HepG2 (cell line): ENCODE measurements around the gene GEMIN4. TPM values are rescaled to one million over a fixed set of nuclear protein-coding genes. Genes with fewer than 3 reads are reported as not detected.
A peak's percentile ranks its signal among the peaks of the same experiment; 100 is the strongest.
"Not testable (repeated sequence)": the region's sequence is repeated elsewhere in the genome, so short reads cannot be mapped to it uniquely, and the experiment has no call there.

Source experiments
- ATAC-seq: fragments of 200-7000 bp; cut with Tn5 transposase; 3 replicates; pipeline ENCODE4 v1.9.1; 2020; ENCODE audit warnings: mild to moderate bottlenecking, moderate library complexity
- BruUV-seq: library from RNA; stranded (reverse); fragments of 400-500 nt; replicated peaks from 2 replicates; lab custom pipeline; 2021; lab: Mats Ljungman, UMichigan
- CTCF ChIA-PET: fragments of 300-600 bp; formaldehyde crosslinking; extraction: SDS; loops from one replicate; lab custom pipeline; 2021; ENCODE audit warnings: low total read pairs, inconsistent platforms, low intra/inter-chr PET ratio; lab: Yijun Ruan, JAX
- POLR2A ChIA-PET: fragments of 350-600 bp; sonication (Branson Sonifier 250); formaldehyde crosslinking; loops from one replicate; lab custom pipeline; 2020; ENCODE audit warnings: antibody characterized with exemption, inconsistent platforms; lab: Yijun Ruan, JAX
- DNase-seq: peaks from one replicate; pipeline ENCODE4 v3.0.0-alpha.2; 2015; ENCODE audit warnings: low spot score
- FAIRE-seq: peaks from 3 replicates; lab custom pipeline; 2011; peaks lifted over from hg19 to GRCh38; lab: Jason Lieb, UNC
- H2AFZ ChIP-seq: one replicate; pipeline ENCODE4 v1.6.1; 2011; ENCODE audit warnings: low read length, inconsistent platforms
- H3K27ac ChIP-seq: fragments of 300-600 bp; 3 replicates; pipeline ENCODE4 v1.8.0; 2011; ENCODE audit warnings: mixed run types, mild to moderate bottlenecking, mixed read lengths, low read length, inconsistent platforms; ENCODE audit not compliant: insufficient read depth; ENCODE audit errors: extremely low read length
- H3K27me3 ChIP-seq, 2 experiments: fragments of 200-600 bp in 1 of 2; 2 replicates in 1 of 2; 3 replicates in 1 of 2; pipeline versions ENCODE4 v1.6.0 to v1.8.0; 2011; ENCODE audit warnings: low read length in 2 of 2, mild to moderate bottlenecking in 2 of 2, moderate library complexity in 2 of 2, inconsistent platforms in 1 of 2; ENCODE audit not compliant: insufficient read depth in 2 of 2, control insufficient read depth in 1 of 2
- H3K36me3 ChIP-seq, 2 experiments: fragments of 200-600 bp in 1 of 2; replicated peaks in 1 of 2; 2 replicates in 1 of 2; 3 replicates in 1 of 2; pipeline versions ENCODE4 v1.5.1 to v1.8.0; 2011; ENCODE audit warnings: low read length in 2 of 2, inconsistent platforms in 1 of 2; ENCODE audit not compliant: insufficient read depth in 2 of 2, control insufficient read depth in 1 of 2
- H3K4me1 ChIP-seq: 2 replicates; pipeline ENCODE4 v1.5.1; 2012; ENCODE audit warnings: low read length, inconsistent platforms; ENCODE audit not compliant: insufficient read depth
- H3K4me2 ChIP-seq: 2 replicates; pipeline ENCODE4 v1.6.0; 2011; ENCODE audit warnings: low read depth, low read length, inconsistent platforms
- H3K4me3 ChIP-seq, 3 experiments: fragments of 200-600 bp in 1 of 3; sonication (generic), shearing (Covaris generic) in 1 of 3; replicated peaks in 1 of 3; 2 replicates each; pipeline ENCODE4 v1.5.1; 2011 to 2016; ENCODE audit warnings: low read length in 3 of 3, inconsistent platforms in 2 of 3, low read depth in 2 of 3, mild to moderate bottlenecking in 2 of 3, control low read depth in 1 of 3, mixed read lengths in 1 of 3; ENCODE audit not compliant: insufficient read depth in 1 of 3
- H3K79me2 ChIP-seq: one replicate; pipeline ENCODE4 v1.6.1; 2011; ENCODE audit warnings: low read length, inconsistent platforms; ENCODE audit not compliant: insufficient read depth
- H3K9ac ChIP-seq: 2 replicates; pipeline ENCODE4 v1.6.0; 2011; ENCODE audit warnings: mild to moderate bottlenecking, low read depth, low read length, inconsistent platforms; ENCODE audit not compliant: insufficient read depth
- H3K9me3 ChIP-seq: 2 replicates; pipeline ENCODE4 v1.5.1; 2012; ENCODE audit warnings: mild to moderate bottlenecking, low read length
- H4K20me1 ChIP-seq: 2 replicates; pipeline ENCODE4 v1.6.0; 2011; ENCODE audit warnings: inconsistent platforms, mild to moderate bottlenecking, low read length, moderate library complexity; ENCODE audit not compliant: insufficient read depth
- ZNF232 ChIP-seq: sonication (generic); formaldehyde crosslinking; IDR thresholded peaks from 2 replicates; pipeline ENCODE4 v1.4.0; 2020; ENCODE audit warnings: missing genetic modification reagents, borderline replicate concordance
- WGBS: methylation state at CpG from one replicate; pipeline ENCODE4 v1.1.6; 2017; ENCODE audit warnings: low lambda C conversion rate; 5-methylcytosine and 5-hydroxymethylcytosine counted together
- in situ Hi-C: cut with HindIII; loops from 2 replicates; pipeline ENCODE4 v1.10.0; 2017; ENCODE audit warnings: low pct_unique_long_range_greater_than_20kb; ENCODE audit not compliant: extremely low pct_ligation_motif_present
- intact Hi-C: fragments of 100-400 bp; cut with micrococcal nuclease; formaldehyde crosslinking; loops from one replicate; pipeline ENCODE4 v1.10.0; 2022; ENCODE audit not compliant: unreplicated experiment
- polyA plus RNA-seq, 8 experiments: library from polyadenylated mRNA; depleted of rRNA in 3 of 8; stranded (reverse) in 7 of 8; unstranded in 1 of 8; fragments of >200 nt; fragmentation: Illumina TruSeq in 4 of 8; extraction: Trizol in 4 of 8; gene quantifications; 2 replicates each; pipeline versions ENCODE4 v1.2.1 to v1.2.3, GENCODE V29; 2011 to 2016; ENCODE audit warnings: low read depth in 4 of 8, missing spikeins in 1 of 8, mixed read lengths in 1 of 8; ENCODE audit not compliant: insufficient read depth in 1 of 8
- total RNA-seq, 5 experiments: library from RNA; depleted of rRNA; stranded (reverse); fragments of >200 nt; fragmentation: Illumina TruSeq; extraction: Trizol; gene quantifications; 2 replicates each; pipeline ENCODE4 v1.2.3, GENCODE V29; 2016; ENCODE audit warnings: low read depth in 1 of 5

Gene GEMIN4
- total and polyA plus RNA-seq, 2 of the 13 experiments (the other 11 are each of a cell fraction or from before 2014, with no cell fraction given): 10.8 to 22.7 TPM

DNA sequence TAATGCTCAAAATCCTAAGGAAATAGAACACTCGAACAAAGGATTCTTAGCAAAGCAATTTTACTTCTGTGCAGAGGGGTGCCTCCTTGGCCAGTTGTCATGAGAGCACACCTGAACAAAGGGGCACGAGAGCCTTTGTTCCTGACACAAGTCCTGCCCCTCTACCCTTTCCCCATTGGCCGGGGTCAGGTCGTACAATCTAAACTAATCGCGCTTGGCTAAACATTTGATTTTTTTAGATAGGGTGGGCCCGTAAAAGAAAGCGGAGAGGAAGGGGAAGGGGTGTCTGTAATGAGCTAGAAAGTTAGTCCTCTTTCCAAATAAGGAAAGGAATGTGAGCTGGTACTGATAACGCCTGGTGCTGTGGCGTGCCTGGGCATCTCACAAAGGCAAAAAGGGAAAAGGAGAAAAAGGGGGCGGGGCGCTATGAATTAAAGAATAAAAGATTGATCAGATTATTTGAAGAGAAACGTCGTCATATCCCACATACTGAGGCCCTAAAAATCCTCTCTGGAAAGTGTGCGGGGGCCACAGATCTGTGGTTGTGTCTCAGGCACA is 4.0 kb upstream of the GEMIN4 start:
- H3K27ac ChIP-seq, H3K9ac ChIP-seq, FAIRE-seq, in situ Hi-C loops, intact Hi-C loops, ATAC-seq, DNase-seq, H3K9me3 ChIP-seq, H2AFZ ChIP-seq, BruUV-seq, H3K4me1 ChIP-seq, POLR2A ChIA-PET, H3K27me3 ChIP-seq, H4K20me1 ChIP-seq, H3K4me2 ChIP-seq, H3K79me2 ChIP-seq, H3K4me3 ChIP-seq, CTCF ChIA-PET: not testable (repeated sequence)
- 86% methylated on average over 15 of the region's 15 CpGs for WGBS
- peaks cover 5 to 29% of the 10 kb centered on the region in 2 experiments for H3K36me3 ChIP-seq

GRCh38 chr17:755319-755961 is 3.4 kb upstream of the GEMIN4 start:
- H2AFZ ChIP-seq, H3K4me3 ChIP-seq, H3K27ac ChIP-seq, DNase-seq, H3K27me3 ChIP-seq, H3K4me2 ChIP-seq, BruUV-seq, intact Hi-C loops, H3K9me3 ChIP-seq, CTCF ChIA-PET, H4K20me1 ChIP-seq, ATAC-seq, in situ Hi-C loops, POLR2A ChIA-PET, H3K9ac ChIP-seq: not testable (repeated sequence)
- FAIRE-seq: peak; percentile 18
- TF ChIP-seq ZNF232 (CRISPR knock-in tag): peak; percentile 100
- peaks cover 5 to 23% of the 10 kb centered on the region in 2 experiments for H3K36me3 ChIP-seq
- peaks cover 14% of the 10 kb centered on the region for H3K4me1 ChIP-seq
- over 99% methylated on average over 9 of the region's 9 CpGs for WGBS
- H3K79me2 ChIP-seq: peaks cover 13% of the 10 kb centered on the region
